ENCODE results near the gene MRAS.
A peak's percentile ranks its signal among the peaks of the same experiment; 100 is the strongest.

The MRAS gene

GRCh38 chr3:138434276-138434874 lies 86.0 kb downstream of the MRAS start, which contains the start of gene ESYT3:
TSS of gene ESYT3 (plus strand) at chr3:138434616. CDS start at chr3:138434799, 183 bp downstream.
- in situ Hi-C loops (cut with HindIII; ENCODE audit: low pct_ligation_motif_present, low pct_unique_long_range_greater_than_20kb, low sequenced_read_pairs), result no loop called here
- peak; percentile 38 for DNase-seq

- in situ Hi-C loops (cut with HindIII; ENCODE audit: low pct_ligation_motif_present, low pct_unique_long_range_greater_than_20kb, low sequenced_read_pairs), result no loop called here
- DNase-seq, result no peak
Measured at GRCh38 chr3:138434875-138435772, 86.7 kb downstream of the MRAS start.

- in situ Hi-C loops (cut with HindIII; ENCODE audit: low pct_ligation_motif_present, low pct_unique_long_range_greater_than_20kb, low sequenced_read_pairs), result no loop called here
- DNase-seq, result no peak
Measured at GRCh38 chr3:138435840-138436239, 87.5 kb downstream of the MRAS start.

- in situ Hi-C loops (cut with HindIII; ENCODE audit: low pct_ligation_motif_present, low pct_unique_long_range_greater_than_20kb, low sequenced_read_pairs), result no loop called here
- no peak for DNase-seq
Measured at GRCh38 chr3:138437281-138437680, 88.9 kb downstream of the MRAS start.

GRCh38 chr3:138438896-138439295 lies 90.5 kb downstream of the MRAS start:
- in situ Hi-C loops (cut with HindIII; ENCODE audit: low pct_ligation_motif_present, low pct_unique_long_range_greater_than_20kb, low sequenced_read_pairs), result no loop called here
- DNase-seq, result no peak

GRCh38 chr3:138439646-138440045 lies 91.3 kb downstream of the MRAS start:
- in situ Hi-C loops (cut with HindIII; ENCODE audit: low pct_ligation_motif_present, low pct_unique_long_range_greater_than_20kb, low sequenced_read_pairs), result no loop called here
- DNase-seq, result no peak

- in situ Hi-C loops (cut with HindIII; ENCODE audit: low pct_ligation_motif_present, low pct_unique_long_range_greater_than_20kb, low sequenced_read_pairs), result no loop called here
Measured at GRCh38 chr3:138440121-138440521, 91.7 kb downstream of the MRAS start.

GRCh38 chr3:138440596-138440995 lies 92.2 kb downstream of the MRAS start:
- in situ Hi-C loops (cut with HindIII; ENCODE audit: low pct_ligation_motif_present, low pct_unique_long_range_greater_than_20kb, low sequenced_read_pairs), result no loop called here
- DNase-seq, result no peak

More at GRCh38 chr3:138440121-138440521, 91.7 kb downstream of the MRAS start:
- peak; percentile 20 for DNase-seq

GRCh38 chr3:138441256-138441655 lies 92.9 kb downstream of the MRAS start:
- no peak for DNase-seq

GRCh38 chr3:138441742-138442141 lies 93.4 kb downstream of the MRAS start:
- in situ Hi-C loops (cut with HindIII; ENCODE audit: low pct_ligation_motif_present, low pct_unique_long_range_greater_than_20kb, low sequenced_read_pairs), result no loop called here
- DNase-seq, result peak; percentile 39

More at GRCh38 chr3:138441256-138441655, 92.9 kb downstream of the MRAS start:
- in situ Hi-C loops (cut with HindIII; ENCODE audit: low pct_ligation_motif_present, low pct_unique_long_range_greater_than_20kb, low sequenced_read_pairs), result no loop called here

- peak; percentile 71 for DNase-seq
- in situ Hi-C loops (cut with HindIII; ENCODE audit: low pct_ligation_motif_present, low pct_unique_long_range_greater_than_20kb, low sequenced_read_pairs), result no loop called here
Measured at GRCh38 chr3:138442433-138442832, 94.1 kb downstream of the MRAS start.

- in situ Hi-C loops (cut with HindIII; ENCODE audit: low pct_ligation_motif_present, low pct_unique_long_range_greater_than_20kb, low sequenced_read_pairs), result no loop called here
- DNase-seq, result no peak
Measured at GRCh38 chr3:138443091-138443490, 94.7 kb downstream of the MRAS start.

GRCh38 chr3:138443521-138444503 lies 95.4 kb downstream of the MRAS start:
- DNase-seq, result no peak
- in situ Hi-C loops (cut with HindIII; ENCODE audit: low pct_ligation_motif_present, low pct_unique_long_range_greater_than_20kb, low sequenced_read_pairs), result no loop called here

- no peak for DNase-seq
- in situ Hi-C loops (cut with HindIII; ENCODE audit: low pct_ligation_motif_present, low pct_unique_long_range_greater_than_20kb, low sequenced_read_pairs), result no loop called here
Measured at GRCh38 chr3:138445236-138445635, 96.9 kb downstream of the MRAS start.

- in situ Hi-C loops (cut with HindIII; ENCODE audit: low pct_ligation_motif_present, low pct_unique_long_range_greater_than_20kb, low sequenced_read_pairs), result no loop called here
- DNase-seq, result no peak
Measured at GRCh38 chr3:138445654-138446053, 97.3 kb downstream of the MRAS start.

- no peak for DNase-seq
- in situ Hi-C loops (cut with HindIII; ENCODE audit: low pct_ligation_motif_present, low pct_unique_long_range_greater_than_20kb, low sequenced_read_pairs), result no loop called here
Measured at GRCh38 chr3:138448631-138449030, 100.3 kb downstream of the MRAS start.

GRCh38 chr3:138449490-138449889 lies 101.1 kb downstream of the MRAS start:
- in situ Hi-C loops (cut with HindIII; ENCODE audit: low pct_ligation_motif_present, low pct_unique_long_range_greater_than_20kb, low sequenced_read_pairs), result no loop called here
- DNase-seq, result no peak

- in situ Hi-C loops (cut with HindIII; ENCODE audit: low pct_ligation_motif_present, low pct_unique_long_range_greater_than_20kb, low sequenced_read_pairs), result no loop called here
- no peak for DNase-seq
Measured at GRCh38 chr3:138450181-138450580, 101.8 kb downstream of the MRAS start.

Data from ACHN (cell line).